HL-60 (cell line): ENCODE results near the gene FXN.

Source experiments
- DNase-seq, 2 experiments: peaks; one replicate each; pipeline ENCODE4 v3.0.0-alpha.2; 2010 to 2020; ENCODE audit warnings: low read depth in 1 of 2, low spot score in 1 of 2
- H3K27ac ChIP-seq: fragments of 250-450 bp; sonication (Bioruptor Pico); replicated peaks from 2 replicates; pipeline ENCODE4 v1.5.1; 2020; ENCODE audit warnings: mild to moderate bottlenecking, moderate library complexity
- H3K27me3 ChIP-seq: fragments of 250-450 bp; sonication (Bioruptor Pico); 2 replicates; pipeline ENCODE4 v1.5.1; 2021; ENCODE audit warnings: mild to moderate bottlenecking, moderate library complexity; ENCODE audit not compliant: insufficient read depth, poor library complexity, severe bottlenecking
- H3K4me3 ChIP-seq: replicated peaks from 2 replicates; pipeline ENCODE4 v1.5.1; 2011; ENCODE audit warnings: mild to moderate bottlenecking, control low read depth, low read length; ENCODE audit not compliant: insufficient read depth
- GABPA ChIP-seq: IDR thresholded peaks from 2 replicates; pipeline ENCODE4 v1.6.1; 2012; ENCODE audit warnings: low read depth
- POLR2AphosphoS5 ChIP-seq: IDR thresholded peaks from 2 replicates; pipeline ENCODE4 v1.6.1; 2012; ENCODE audit warnings: low read depth
- SPI1 ChIP-seq: IDR thresholded peaks from 2 replicates; pipeline ENCODE4 v1.6.1; 2012; ENCODE audit warnings: low read depth, mild to moderate bottlenecking, borderline replicate concordance
- TF ChIP-seq, protein P1 (sequence below): IDR thresholded peaks from one replicate; pipeline ENCODE4 v1.5.1; 2011; ENCODE audit warnings: low read length, control low read depth, inconsistent platforms; ENCODE audit not compliant: insufficient read depth
- TF ChIP-seq, protein P2 (sequence below): IDR thresholded peaks from 2 replicates; pipeline ENCODE4 v1.6.1; 2012; ENCODE audit warnings: low read depth; ENCODE audit not compliant: insufficient replicate concordance

Gene FXN

GRCh38 chr9:69086769-69087168, 51.2 kb downstream of the FXN start:
- Histone ChIP-seq H3K27me3 (no peaks in the 10 kb centered on the region), H3K4me3 (no peak overlapping the region), H3K27ac (no peak overlapping the region)
- no peak for TF ChIP-seq POLR2AphosphoS5
- no peak for DNase-seq

- H3K27me3 ChIP-seq, result no peaks in the 10 kb centered on the region
- TF ChIP-seq, protein P1, sequence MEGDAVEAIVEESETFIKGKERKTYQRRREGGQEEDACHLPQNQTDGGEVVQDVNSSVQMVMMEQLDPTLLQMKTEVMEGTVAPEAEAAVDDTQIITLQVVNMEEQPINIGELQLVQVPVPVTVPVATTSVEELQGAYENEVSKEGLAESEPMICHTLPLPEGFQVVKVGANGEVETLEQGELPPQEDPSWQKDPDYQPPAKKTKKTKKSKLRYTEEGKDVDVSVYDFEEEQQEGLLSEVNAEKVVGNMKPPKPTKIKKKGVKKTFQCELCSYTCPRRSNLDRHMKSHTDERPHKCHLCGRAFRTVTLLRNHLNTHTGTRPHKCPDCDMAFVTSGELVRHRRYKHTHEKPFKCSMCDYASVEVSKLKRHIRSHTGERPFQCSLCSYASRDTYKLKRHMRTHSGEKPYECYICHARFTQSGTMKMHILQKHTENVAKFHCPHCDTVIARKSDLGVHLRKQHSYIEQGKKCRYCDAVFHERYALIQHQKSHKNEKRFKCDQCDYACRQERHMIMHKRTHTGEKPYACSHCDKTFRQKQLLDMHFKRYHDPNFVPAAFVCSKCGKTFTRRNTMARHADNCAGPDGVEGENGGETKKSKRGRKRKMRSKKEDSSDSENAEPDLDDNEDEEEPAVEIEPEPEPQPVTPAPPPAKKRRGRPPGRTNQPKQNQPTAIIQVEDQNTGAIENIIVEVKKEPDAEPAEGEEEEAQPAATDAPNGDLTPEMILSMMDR, result no peak
- TF ChIP-seq GABPA, result no peak
- TF ChIP-seq SPI1, result no peak
- TF ChIP-seq POLR2AphosphoS5, result no peak
- TF ChIP-seq, protein P2, sequence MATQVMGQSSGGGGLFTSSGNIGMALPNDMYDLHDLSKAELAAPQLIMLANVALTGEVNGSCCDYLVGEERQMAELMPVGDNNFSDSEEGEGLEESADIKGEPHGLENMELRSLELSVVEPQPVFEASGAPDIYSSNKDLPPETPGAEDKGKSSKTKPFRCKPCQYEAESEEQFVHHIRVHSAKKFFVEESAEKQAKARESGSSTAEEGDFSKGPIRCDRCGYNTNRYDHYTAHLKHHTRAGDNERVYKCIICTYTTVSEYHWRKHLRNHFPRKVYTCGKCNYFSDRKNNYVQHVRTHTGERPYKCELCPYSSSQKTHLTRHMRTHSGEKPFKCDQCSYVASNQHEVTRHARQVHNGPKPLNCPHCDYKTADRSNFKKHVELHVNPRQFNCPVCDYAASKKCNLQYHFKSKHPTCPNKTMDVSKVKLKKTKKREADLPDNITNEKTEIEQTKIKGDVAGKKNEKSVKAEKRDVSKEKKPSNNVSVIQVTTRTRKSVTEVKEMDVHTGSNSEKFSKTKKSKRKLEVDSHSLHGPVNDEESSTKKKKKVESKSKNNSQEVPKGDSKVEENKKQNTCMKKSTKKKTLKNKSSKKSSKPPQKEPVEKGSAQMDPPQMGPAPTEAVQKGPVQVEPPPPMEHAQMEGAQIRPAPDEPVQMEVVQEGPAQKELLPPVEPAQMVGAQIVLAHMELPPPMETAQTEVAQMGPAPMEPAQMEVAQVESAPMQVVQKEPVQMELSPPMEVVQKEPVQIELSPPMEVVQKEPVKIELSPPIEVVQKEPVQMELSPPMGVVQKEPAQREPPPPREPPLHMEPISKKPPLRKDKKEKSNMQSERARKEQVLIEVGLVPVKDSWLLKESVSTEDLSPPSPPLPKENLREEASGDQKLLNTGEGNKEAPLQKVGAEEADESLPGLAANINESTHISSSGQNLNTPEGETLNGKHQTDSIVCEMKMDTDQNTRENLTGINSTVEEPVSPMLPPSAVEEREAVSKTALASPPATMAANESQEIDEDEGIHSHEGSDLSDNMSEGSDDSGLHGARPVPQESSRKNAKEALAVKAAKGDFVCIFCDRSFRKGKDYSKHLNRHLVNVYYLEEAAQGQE, result no peak
- no peak overlapping the region for H3K27ac ChIP-seq
- no peak overlapping the region for H3K4me3 ChIP-seq
- no peak for DNase-seq
These were observed 53.5 kb downstream of the FXN start for GRCh38 chr9:69089082-69089481.

GRCh38 chr9:69089491-69089890, 53.9 kb downstream of the FXN start:
- TF ChIP-seq, protein P2, result no peak
- TF ChIP-seq POLR2AphosphoS5, result no peak
- no peak for TF ChIP-seq GABPA
- TF ChIP-seq, protein P1, result no peak
- TF ChIP-seq SPI1, result no peak
- H3K4me3 ChIP-seq, result no peak overlapping the region
- no peaks in the 10 kb centered on the region for H3K27me3 ChIP-seq
- no peak for DNase-seq
- no peak overlapping the region for H3K27ac ChIP-seq

DNA sequence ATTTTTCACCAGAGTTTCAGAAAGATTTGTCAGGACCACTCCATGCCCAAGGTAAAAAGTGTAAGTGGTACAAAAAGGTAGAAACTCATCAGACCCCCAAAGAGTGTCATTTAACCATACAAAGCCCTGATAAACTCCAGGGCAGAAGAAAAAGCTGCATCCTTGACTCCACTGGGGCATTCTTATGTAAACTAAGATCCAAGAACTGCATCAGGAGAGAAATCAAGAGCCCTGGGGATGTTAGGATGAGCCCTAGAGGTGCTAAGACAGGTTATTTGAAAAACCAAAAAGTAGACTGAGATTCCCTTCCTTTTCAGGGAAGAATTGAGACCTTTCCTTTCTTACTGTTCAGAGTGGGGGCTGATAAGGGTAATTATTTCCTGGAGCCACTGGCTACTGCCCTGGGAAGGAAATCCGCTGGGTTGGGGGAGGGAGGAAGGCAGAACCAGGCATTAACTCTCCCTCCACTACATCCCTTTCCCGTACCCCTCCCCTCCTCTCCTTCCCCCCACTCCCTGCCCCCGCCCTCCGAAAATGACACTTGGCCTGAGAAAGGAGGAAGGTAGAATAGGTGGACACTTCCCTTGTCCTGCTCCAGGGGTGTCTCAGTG, 54.7 kb downstream of the FXN start:
- no peak overlapping the region for H3K27ac ChIP-seq
- TF ChIP-seq POLR2AphosphoS5 (no peak), SPI1 (no peak), GABPA (no peak)
- TF ChIP-seq, protein P2, result no peak
- TF ChIP-seq, protein P1, result no peak
- DNase-seq, result no peak
- H3K4me3 ChIP-seq, result no peak overlapping the region
- H3K27me3 ChIP-seq, result no peaks in the 10 kb centered on the region
